GM12878 (cell line): ENCODE measurements around the gene VAV2. TPM values are rescaled to one million over a fixed set of nuclear protein-coding genes. Genes with fewer than 3 reads are reported as not detected.

ENCODE experiments used
- EED ChIP-seq: sonication (generic); IDR thresholded peaks from 2 replicates; pipeline ENCODE4 v1.6.1; 2016; ENCODE audit warnings: antibody characterized with exemption, low read depth
- EGR1 ChIP-seq, 2 experiments: IDR thresholded peaks; 1 replicate in 1 of 2; 2 replicates in 1 of 2; pipeline ENCODE4 v1.6.1; 2011 to 2012; ENCODE audit warnings: low read depth in 2 of 2, low read length in 2 of 2, borderline replicate concordance in 1 of 2, mild to moderate bottlenecking in 1 of 2, moderate library complexity in 1 of 2
- GABPA ChIP-seq: IDR thresholded peaks from 2 replicates; pipeline ENCODE4 v1.6.1; 2014; ENCODE audit warnings: antibody characterized with exemption, low read depth, mild to moderate bottlenecking, inconsistent platforms
- HCFC1 ChIP-seq: fragments of 150-350 bp; IDR thresholded peaks from 2 replicates; pipeline ENCODE4 v1.6.1; 2014; ENCODE audit warnings: low read length
- HDAC6 ChIP-seq: fragments of 200-600 bp; sonication (generic); IDR thresholded peaks from one replicate; pipeline ENCODE4 v1.8.0; 2017; ENCODE audit warnings: antibody characterized with exemption; ENCODE audit not compliant: unreplicated experiment
- MXI1 ChIP-seq: fragments of 150-350 bp; IDR thresholded peaks from 2 replicates; pipeline ENCODE4 v1.6.1; 2011; ENCODE audit warnings: low read depth, mild to moderate bottlenecking, inconsistent platforms, low read length, improper control_type of control experiment
- NR2F1 ChIP-seq: fragments of 450-650 bp; conservative IDR thresholded peaks from 2 replicates; pipeline ENCODE4 v1.6.1; 2017; ENCODE audit warnings: mild to moderate bottlenecking
- RAD51 ChIP-seq: fragments of 450-650 bp; IDR thresholded peaks from 2 replicates; pipeline ENCODE4 v1.6.1; 2016; ENCODE audit warnings: moderate library complexity, mild to moderate bottlenecking, inconsistent platforms
- RCOR1 ChIP-seq: conservative IDR thresholded peaks from 2 replicates; pipeline ENCODE4 v1.6.1; 2012; ENCODE audit warnings: low read depth, low read length, improper control_type of control experiment
- TARDBP ChIP-seq: IDR thresholded peaks from 2 replicates; pipeline ENCODE4 v1.6.1; 2016; ENCODE audit warnings: borderline replicate concordance
- TCF12 ChIP-seq: IDR thresholded peaks from 2 replicates; pipeline ENCODE4 v1.6.1; 2011; ENCODE audit warnings: low read depth, mild to moderate bottlenecking, low read length
- WRNIP1 ChIP-seq: IDR thresholded peaks from 2 replicates; pipeline ENCODE4 v1.6.1; 2011; ENCODE audit warnings: low read depth, low read length, improper control_type of control experiment, borderline replicate concordance
- YY1 ChIP-seq: IDR thresholded peaks from 2 replicates; pipeline ENCODE4 v1.6.1; 2011; ENCODE audit warnings: low read depth, mild to moderate bottlenecking, low read length
- ZSCAN29 ChIP-seq: fragments of 450-650 bp; IDR thresholded peaks from 2 replicates; pipeline ENCODE4 v1.6.1; 2017; ENCODE audit warnings: mild to moderate bottlenecking, moderate library complexity
- polyA plus RNA-seq, 11 experiments: library from polyadenylated mRNA; depleted of rRNA in 4 of 11; unstranded in 6 of 11; stranded (reverse) in 5 of 11; fragments of >200 nt; fragmentation: Nextera tagmentation in 4 of 11; fragmentation: Illumina TruSeq in 1 of 11; extraction: Ambion mirVana in 4 of 11; extraction: Trizol in 1 of 11; gene quantifications; 1 replicate in 1 of 11; 2 replicates in 10 of 11; pipeline versions ENCODE4 v1.2.1 to v1.2.3, GENCODE V29; 2011 to 2016; ENCODE audit warnings: inconsistent platforms in 2 of 11, missing spikeins in 2 of 11, low read depth in 1 of 11
- total RNA-seq, 4 experiments: library from RNA; depleted of rRNA in 3 of 4; stranded (reverse); fragments of >200 nt in 3 of 4; fragmentation: Illumina TruSeq in 1 of 4; extraction: Trizol in 1 of 4; gene quantifications; 2 replicates each; pipeline versions ENCODE4 v1.2.1 to v1.2.3, GENCODE V29; 2013 to 2021
- TF ChIP-seq, protein P1 (sequence below): fragments of 150-350 bp; IDR thresholded peaks from 2 replicates; pipeline ENCODE4 v1.6.1; 2016; ENCODE audit warnings: low read depth, low read length
- TF ChIP-seq, protein P2 (sequence below): IDR thresholded peaks from 2 replicates; pipeline ENCODE4 v1.6.1; 2011; ENCODE audit warnings: mild to moderate bottlenecking, low read depth, low read length, moderate library complexity; ENCODE audit not compliant: insufficient replicate concordance
- TF ChIP-seq, protein P3 (sequence below): fragments of 450-650 bp; IDR thresholded peaks from 2 replicates; pipeline ENCODE4 v1.6.1; 2017; ENCODE audit warnings: borderline replicate concordance
- TF ChIP-seq, protein P4 (sequence below): fragments of 450-650 bp; IDR thresholded peaks from 2 replicates; pipeline ENCODE4 v1.6.1; 2018; ENCODE audit warnings: borderline replicate concordance, mild to moderate bottlenecking; ENCODE audit not compliant: partially characterized antibody

The VAV2 gene
- total and polyA plus RNA-seq, 10 of the 15 experiments (the other 5 are each of a cell fraction or from before 2014, with no cell fraction given), result 0.13 to 43.9 (median 16.9) TPM

DNA sequence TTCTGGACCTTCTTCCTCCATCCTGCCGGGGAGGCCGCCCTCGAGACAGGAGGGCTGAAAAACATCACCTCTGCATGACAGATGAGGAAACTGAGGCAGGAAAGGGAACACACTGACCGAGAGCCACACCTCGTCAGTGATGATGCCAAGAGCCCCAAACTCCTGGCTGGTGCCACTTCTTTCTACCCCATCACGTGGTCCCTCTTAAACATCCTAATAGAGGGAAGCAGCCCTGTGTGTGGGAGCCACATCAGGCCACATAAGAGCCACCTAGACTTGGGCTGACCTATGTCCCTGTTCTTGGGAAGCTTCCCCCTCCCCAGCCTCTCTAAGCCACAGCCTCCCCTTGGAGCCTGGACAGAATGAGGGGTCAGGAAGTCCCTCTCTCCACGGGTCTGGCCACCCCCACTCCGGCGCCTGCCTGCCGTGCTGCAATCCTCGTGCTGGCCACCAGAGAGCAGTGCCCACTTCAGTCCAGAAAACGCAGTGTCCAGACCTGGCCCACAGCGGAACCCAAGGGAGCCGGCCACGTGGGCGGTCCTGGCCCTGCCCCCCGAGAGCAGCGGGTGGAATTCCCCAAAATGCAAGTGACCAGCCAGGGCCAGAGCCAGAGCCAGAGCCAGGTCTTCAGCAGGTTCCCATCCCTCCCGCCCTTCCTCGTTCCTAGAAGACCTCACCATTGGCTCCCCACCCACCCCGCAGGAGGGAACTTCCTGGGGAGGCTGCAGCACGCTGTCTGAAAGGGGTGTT, 199.2 kb downstream of the VAV2 start (continued):
- TF ChIP-seq RAD51, result peak; percentile 68; the same call in 1 of the 2 replicates
- TF ChIP-seq GABPA, result no peak
- TF ChIP-seq TARDBP, result no peak
- no peak for TF ChIP-seq ZSCAN29
- TF ChIP-seq YY1, result peak; percentile 77
- TF ChIP-seq HCFC1, result no peak; the same call in 1 of the 2 replicates
- TF ChIP-seq, protein P1, sequence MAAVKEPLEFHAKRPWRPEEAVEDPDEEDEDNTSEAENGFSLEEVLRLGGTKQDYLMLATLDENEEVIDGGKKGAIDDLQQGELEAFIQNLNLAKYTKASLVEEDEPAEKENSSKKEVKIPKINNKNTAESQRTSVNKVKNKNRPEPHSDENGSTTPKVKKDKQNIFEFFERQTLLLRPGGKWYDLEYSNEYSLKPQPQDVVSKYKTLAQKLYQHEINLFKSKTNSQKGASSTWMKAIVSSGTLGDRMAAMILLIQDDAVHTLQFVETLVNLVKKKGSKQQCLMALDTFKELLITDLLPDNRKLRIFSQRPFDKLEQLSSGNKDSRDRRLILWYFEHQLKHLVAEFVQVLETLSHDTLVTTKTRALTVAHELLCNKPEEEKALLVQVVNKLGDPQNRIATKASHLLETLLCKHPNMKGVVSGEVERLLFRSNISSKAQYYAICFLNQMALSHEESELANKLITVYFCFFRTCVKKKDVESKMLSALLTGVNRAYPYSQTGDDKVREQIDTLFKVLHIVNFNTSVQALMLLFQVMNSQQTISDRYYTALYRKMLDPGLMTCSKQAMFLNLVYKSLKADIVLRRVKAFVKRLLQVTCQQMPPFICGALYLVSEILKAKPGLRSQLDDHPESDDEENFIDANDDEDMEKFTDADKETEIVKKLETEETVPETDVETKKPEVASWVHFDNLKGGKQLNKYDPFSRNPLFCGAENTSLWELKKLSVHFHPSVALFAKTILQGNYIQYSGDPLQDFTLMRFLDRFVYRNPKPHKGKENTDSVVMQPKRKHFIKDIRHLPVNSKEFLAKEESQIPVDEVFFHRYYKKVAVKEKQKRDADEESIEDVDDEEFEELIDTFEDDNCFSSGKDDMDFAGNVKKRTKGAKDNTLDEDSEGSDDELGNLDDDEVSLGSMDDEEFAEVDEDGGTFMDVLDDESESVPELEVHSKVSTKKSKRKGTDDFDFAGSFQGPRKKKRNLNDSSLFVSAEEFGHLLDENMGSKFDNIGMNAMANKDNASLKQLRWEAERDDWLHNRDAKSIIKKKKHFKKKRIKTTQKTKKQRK, result no peak
- TF ChIP-seq, protein P2, sequence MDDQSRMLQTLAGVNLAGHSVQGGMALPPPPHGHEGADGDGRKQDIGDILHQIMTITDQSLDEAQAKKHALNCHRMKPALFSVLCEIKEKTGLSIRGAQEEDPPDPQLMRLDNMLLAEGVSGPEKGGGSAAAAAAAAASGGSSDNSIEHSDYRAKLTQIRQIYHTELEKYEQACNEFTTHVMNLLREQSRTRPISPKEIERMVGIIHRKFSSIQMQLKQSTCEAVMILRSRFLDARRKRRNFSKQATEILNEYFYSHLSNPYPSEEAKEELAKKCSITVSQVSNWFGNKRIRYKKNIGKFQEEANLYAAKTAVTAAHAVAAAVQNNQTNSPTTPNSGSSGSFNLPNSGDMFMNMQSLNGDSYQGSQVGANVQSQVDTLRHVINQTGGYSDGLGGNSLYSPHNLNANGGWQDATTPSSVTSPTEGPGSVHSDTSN, result no peak
- TF ChIP-seq HDAC6, result no peak
- peak in 1 of 2 experiments; percentile 80; a peak in 2 of 3 replicates for TF ChIP-seq EGR1 (IDR thresholded peaks at IDR 0.05; ENCODE audit: borderline replicate concordance in 1 of 2, low read depth in 2 of 2, low read length in 2 of 2)
- TF ChIP-seq TCF12, result no peak
- TF ChIP-seq, protein P3, sequence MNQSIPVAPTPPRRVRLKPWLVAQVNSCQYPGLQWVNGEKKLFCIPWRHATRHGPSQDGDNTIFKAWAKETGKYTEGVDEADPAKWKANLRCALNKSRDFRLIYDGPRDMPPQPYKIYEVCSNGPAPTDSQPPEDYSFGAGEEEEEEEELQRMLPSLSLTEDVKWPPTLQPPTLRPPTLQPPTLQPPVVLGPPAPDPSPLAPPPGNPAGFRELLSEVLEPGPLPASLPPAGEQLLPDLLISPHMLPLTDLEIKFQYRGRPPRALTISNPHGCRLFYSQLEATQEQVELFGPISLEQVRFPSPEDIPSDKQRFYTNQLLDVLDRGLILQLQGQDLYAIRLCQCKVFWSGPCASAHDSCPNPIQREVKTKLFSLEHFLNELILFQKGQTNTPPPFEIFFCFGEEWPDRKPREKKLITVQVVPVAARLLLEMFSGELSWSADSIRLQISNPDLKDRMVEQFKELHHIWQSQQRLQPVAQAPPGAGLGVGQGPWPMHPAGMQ, result no peak
- TF ChIP-seq WRNIP1, result no peak
- TF ChIP-seq, protein P4, sequence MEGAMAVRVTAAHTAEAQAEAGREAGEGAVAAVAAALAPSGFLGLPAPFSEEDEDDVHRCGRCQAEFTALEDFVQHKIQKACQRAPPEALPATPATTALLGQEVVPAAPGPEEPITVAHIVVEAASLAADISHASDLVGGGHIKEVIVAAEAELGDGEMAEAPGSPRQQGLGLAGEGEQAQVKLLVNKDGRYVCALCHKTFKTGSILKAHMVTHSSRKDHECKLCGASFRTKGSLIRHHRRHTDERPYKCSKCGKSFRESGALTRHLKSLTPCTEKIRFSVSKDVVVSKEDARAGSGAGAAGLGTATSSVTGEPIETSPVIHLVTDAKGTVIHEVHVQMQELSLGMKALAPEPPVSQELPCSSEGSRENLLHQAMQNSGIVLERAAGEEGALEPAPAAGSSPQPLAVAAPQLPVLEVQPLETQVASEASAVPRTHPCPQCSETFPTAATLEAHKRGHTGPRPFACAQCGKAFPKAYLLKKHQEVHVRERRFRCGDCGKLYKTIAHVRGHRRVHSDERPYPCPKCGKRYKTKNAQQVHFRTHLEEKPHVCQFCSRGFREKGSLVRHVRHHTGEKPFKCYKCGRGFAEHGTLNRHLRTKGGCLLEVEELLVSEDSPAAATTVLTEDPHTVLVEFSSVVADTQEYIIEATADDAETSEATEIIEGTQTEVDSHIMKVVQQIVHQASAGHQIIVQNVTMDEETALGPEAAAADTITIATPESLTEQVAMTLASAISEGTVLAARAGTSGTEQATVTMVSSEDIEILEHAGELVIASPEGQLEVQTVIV, result no peak
- TF ChIP-seq RCOR1, result no peak
- peak; percentile 86 for TF ChIP-seq MXI1
- no peak for TF ChIP-seq EED
- 0 out of 2 replicates have a peak, but pooled peaks have one; percentile 13 for TF ChIP-seq NR2F1
